HUES64 (cell line): ENCODE results near the gene FOXC2.
A peak's percentile ranks its signal among the peaks of the same experiment; 100 is the strongest.

ENCODE experiments used
- H3K27ac ChIP-seq: 2 replicates; pipeline ENCODE4 v1.7.0; 2013; ENCODE audit warnings: low read depth, low read length, inconsistent platforms
- H3K27me3 ChIP-seq: 2 replicates; pipeline ENCODE4 v1.6.1; 2013; ENCODE audit warnings: mild to moderate bottlenecking, low read length; ENCODE audit not compliant: insufficient read depth
- H3K36me3 ChIP-seq: 2 replicates; pipeline ENCODE4 v1.6.1; 2013; ENCODE audit warnings: mild to moderate bottlenecking, low read length; ENCODE audit not compliant: insufficient read depth
- H3K4me1 ChIP-seq: 2 replicates; pipeline ENCODE4 v1.6.1; 2013; ENCODE audit warnings: mild to moderate bottlenecking, low read length, moderate library complexity; ENCODE audit not compliant: insufficient read depth
- H3K4me3 ChIP-seq: 2 replicates; pipeline ENCODE4 v1.5.1; 2013; ENCODE audit warnings: mild to moderate bottlenecking, low read length, moderate library complexity
- H3K9ac ChIP-seq: 2 replicates; pipeline ENCODE4 v1.6.1; 2013; ENCODE audit warnings: mild to moderate bottlenecking, low read depth, low read length
- H3K9me3 ChIP-seq: 2 replicates; pipeline ENCODE4 v1.6.1; 2013; ENCODE audit warnings: low read depth, low read length; ENCODE audit not compliant: insufficient read depth
- WGBS: fragments of 150-250, 120-280 bp; methylation state at CpG from one replicate; pipeline ENCODE4 v1.1.7; 2013; ENCODE audit warnings: missing lambda C conversion rate; 5-methylcytosine and 5-hydroxymethylcytosine counted together

Gene FOXC2

GRCh38 chr16:86547286-86547685, 19.3 kb upstream of the FOXC2 start:
- Histone ChIP-seq H3K36me3 (peaks cover 39% of the 10 kb centered on the region), H3K27ac (no peak overlapping the region), H3K27me3 (no peaks in the 10 kb centered on the region), H3K4me1 (no peaks in the 10 kb centered on the region), H3K9me3 (no peaks in the 10 kb centered on the region), H3K4me3 (no peak overlapping the region), H3K9ac (no peak overlapping the region)
- 96% methylated on average over 11 of the region's 11 CpGs for WGBS

GRCh38 chr16:86549076-86549892, 17.3 kb upstream of the FOXC2 start:
- Histone ChIP-seq H3K4me3 (no peak overlapping the region), H3K36me3 (peaks cover 37% of the 10 kb centered on the region), H3K27ac (no peak overlapping the region), H3K27me3 (no peaks in the 10 kb centered on the region), H3K9me3 (no peaks in the 10 kb centered on the region), H3K4me1 (0 out of 2 replicates have a peak, but pooled peaks cover 2% of the 10 kb centered on the region), H3K9ac (no peak overlapping the region)
- 81% methylated on average over 8 of the region's 8 CpGs for WGBS

GRCh38 chr16:86549893-86550190, 16.8 kb upstream of the FOXC2 start:
- 97% methylated on average over 7 of the region's 7 CpGs for WGBS
- peaks cover 37% of the 10 kb centered on the region for H3K36me3 ChIP-seq
- H3K27me3 ChIP-seq, result no peaks in the 10 kb centered on the region

GRCh38 chr16:86550281-86550680, 16.3 kb upstream of the FOXC2 start:
- H3K4me3 ChIP-seq, result no peak overlapping the region
- H3K27me3 ChIP-seq, result no peaks in the 10 kb centered on the region
- no peak overlapping the region for H3K27ac ChIP-seq
- no peaks in the 10 kb centered on the region for H3K9me3 ChIP-seq
- no peak overlapping the region for H3K9ac ChIP-seq
- H3K4me1 ChIP-seq, result 0 out of 2 replicates have a peak, but pooled peaks cover 4% of the 10 kb centered on the region
- WGBS, result 92% methylated on average over 5 of the region's 5 CpGs
- H3K36me3 ChIP-seq, result peaks cover 37% of the 10 kb centered on the region

More at GRCh38 chr16:86549893-86550190, 16.8 kb upstream of the FOXC2 start:
- Histone ChIP-seq H3K27ac (no peak overlapping the region), H3K9ac (no peak overlapping the region), H3K9me3 (no peaks in the 10 kb centered on the region), H3K4me1 (0 out of 2 replicates have a peak, but pooled peaks cover 4% of the 10 kb centered on the region), H3K4me3 (no peak overlapping the region)

GRCh38 chr16:86553356-86553755, 13.3 kb upstream of the FOXC2 start:
- H3K27ac ChIP-seq, result no peak overlapping the region
- 0 out of 2 replicates have a peak, but pooled peaks cover 4% of the 10 kb centered on the region for H3K4me1 ChIP-seq
- H3K9me3 ChIP-seq, result no peaks in the 10 kb centered on the region
- no peak overlapping the region for H3K9ac ChIP-seq
- WGBS, result 97% methylated on average over 22 of the region's 22 CpGs
- H3K27me3 ChIP-seq, result peaks cover 5% of the 10 kb centered on the region; the same call in 1 of the 2 replicates
- H3K4me3 ChIP-seq, result no peak overlapping the region
- H3K36me3 ChIP-seq, result peaks cover 12% of the 10 kb centered on the region; the same call in 1 of the 2 replicates

GRCh38 chr16:86554599-86554916, 12.1 kb upstream of the FOXC2 start:
- Histone ChIP-seq H3K27ac (peak overlapping the region; percentile 53), H3K36me3 (peaks cover 8% of the 10 kb centered on the region; the same call in 1 of the 2 replicates), H3K9ac (peak overlapping the region; percentile 96), H3K9me3 (no peaks in the 10 kb centered on the region), H3K4me3 (peak overlapping the region; percentile 91), H3K4me1 (0 out of 2 replicates have a peak, but pooled peaks cover 4% of the 10 kb centered on the region), H3K27me3 (peaks cover 5% of the 10 kb centered on the region; the same call in 1 of the 2 replicates)
- 7% methylated on average over 10 of the region's 10 CpGs for WGBS

DNA sequence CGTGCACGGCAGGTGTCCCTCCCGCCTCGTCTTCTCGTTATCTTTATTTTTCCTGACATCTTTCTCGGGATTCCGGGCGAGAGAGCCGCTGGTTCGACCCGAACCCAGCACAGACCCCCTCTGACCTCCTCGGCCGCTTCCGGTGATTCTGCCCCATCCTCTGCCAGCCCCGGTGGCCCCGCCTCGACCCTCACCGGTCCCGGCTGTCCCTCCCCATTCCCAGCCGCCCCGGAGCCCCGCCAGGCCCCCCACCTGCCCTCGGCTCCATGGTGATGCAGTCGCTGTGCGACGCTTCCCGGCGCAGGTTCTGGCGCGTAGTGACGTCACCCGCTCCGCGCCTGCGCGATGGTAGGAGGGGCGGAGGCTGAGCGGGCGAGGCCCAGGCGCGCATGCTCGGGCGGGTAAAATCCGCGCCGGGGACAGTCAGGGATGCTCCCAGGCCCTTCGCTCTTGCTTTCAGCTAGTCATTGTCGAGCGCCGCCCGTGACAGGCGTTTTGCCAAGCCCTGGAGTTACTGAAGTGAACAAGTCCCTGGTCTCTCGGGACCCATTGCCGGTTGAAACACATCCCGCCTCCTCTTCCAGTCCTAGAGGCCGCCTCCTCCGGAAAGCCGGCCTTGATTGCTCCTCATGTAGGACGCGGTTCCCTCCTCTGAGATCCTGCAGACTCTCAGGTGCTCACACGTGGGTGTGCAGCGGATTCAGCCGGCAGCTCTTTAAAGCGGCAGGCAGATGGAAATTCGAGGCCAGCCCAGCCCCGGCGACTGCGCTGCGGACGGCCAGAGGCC, 11.5 kb upstream of the FOXC2 start, which contains the start of gene MTHFSD:
TSS of gene MTHFSD (minus strand) at position 319 of the 787 bp plus-strand sequence. CDS start at position 268, 51 bp downstream.
- Histone ChIP-seq H3K36me3 (0 out of 2 replicates have a peak, but pooled peaks cover 7% of the 10 kb centered on the region), H3K9me3 (no peaks in the 10 kb centered on the region), H3K9ac (peak within 1 kb of the TSS; percentile 96), H3K4me1 (0 out of 2 replicates have a peak, but pooled peaks cover 4% of the 10 kb centered on the region), H3K27me3 (peaks cover 5% of the 10 kb centered on the region; the same call in 1 of the 2 replicates), H3K27ac (peak within 1 kb of the TSS; percentile 65), H3K4me3 (peak within 1 kb of the TSS; percentile 91)
- 6% methylated on average over 70 of the region's 70 CpGs for WGBS

DNA sequence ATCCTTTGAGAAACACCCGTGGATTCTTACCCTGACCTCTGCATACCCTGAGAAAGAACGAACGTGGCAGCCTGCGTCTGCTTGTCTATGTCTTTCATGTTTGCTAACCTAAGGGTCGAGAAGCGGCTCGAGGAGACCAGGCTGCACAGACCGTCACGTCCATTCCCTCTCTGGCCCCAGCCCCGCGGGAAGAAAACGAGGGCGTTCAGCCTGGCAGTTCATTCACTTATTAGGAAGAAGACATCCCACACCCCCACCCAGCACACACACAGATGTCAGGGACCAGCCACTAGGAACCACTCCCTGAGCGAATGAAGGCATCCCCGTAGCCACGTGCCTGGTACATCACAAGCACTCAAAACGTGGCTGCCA, 10.9 kb upstream of the FOXC2 start:
- Histone ChIP-seq H3K9ac (peak overlapping the region; percentile 96), H3K27me3 (peaks cover 5% of the 10 kb centered on the region; the same call in 1 of the 2 replicates), H3K36me3 (0 out of 2 replicates have a peak, but pooled peaks cover 6% of the 10 kb centered on the region), H3K27ac (peak overlapping the region; percentile 65), H3K9me3 (no peaks in the 10 kb centered on the region), H3K4me1 (0 out of 2 replicates have a peak, but pooled peaks cover 4% of the 10 kb centered on the region), H3K4me3 (peak overlapping the region; percentile 91)
- 66% methylated on average over 17 of the region's 17 CpGs for WGBS

GRCh38 chr16:86556576-86556975, 10.1 kb upstream of the FOXC2 start:
- H3K9ac ChIP-seq, result no peak overlapping the region
- WGBS, result 76% methylated on average over 5 of the region's 5 CpGs
- 0 out of 2 replicates have a peak, but pooled peaks cover 4% of the 10 kb centered on the region for H3K4me1 ChIP-seq
- H3K36me3 ChIP-seq, result 0 out of 2 replicates have a peak, but pooled peaks cover under 1% of the 10 kb centered on the region
- H3K4me3 ChIP-seq, result no peak overlapping the region
- H3K9me3 ChIP-seq, result no peaks in the 10 kb centered on the region
- H3K27me3 ChIP-seq, result peaks cover 5% of the 10 kb centered on the region; the same call in 1 of the 2 replicates
- no peak overlapping the region for H3K27ac ChIP-seq

DNA sequence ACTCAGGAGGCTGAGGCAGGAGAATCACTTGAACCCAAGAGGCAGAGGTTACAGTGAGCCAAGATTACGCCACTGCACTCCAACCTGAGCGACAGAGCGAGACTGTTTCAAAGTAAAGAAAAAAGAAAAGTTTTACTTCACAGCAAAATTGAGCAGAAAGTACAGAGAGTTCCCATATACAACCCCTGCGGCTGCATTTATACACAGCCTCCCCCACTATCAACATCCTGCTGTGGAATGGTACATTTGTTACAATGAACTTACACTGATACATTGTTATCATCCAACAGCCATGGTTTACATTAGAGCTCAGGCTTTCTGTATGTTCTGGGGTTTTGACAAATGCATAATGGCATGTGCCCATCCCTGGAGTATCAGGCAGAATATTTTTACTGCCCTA, 9.0 kb upstream of the FOXC2 start:
- peaks cover 5% of the 10 kb centered on the region; the same call in 1 of the 2 replicates for H3K27me3 ChIP-seq
- H3K36me3 ChIP-seq, result no peaks in the 10 kb centered on the region
- H3K27ac ChIP-seq, result no peak overlapping the region
- H3K4me1 ChIP-seq, result 0 out of 2 replicates have a peak, but pooled peaks cover 4% of the 10 kb centered on the region
- H3K4me3 ChIP-seq, result no peak overlapping the region
- H3K9me3 ChIP-seq, result no peaks in the 10 kb centered on the region
- H3K9ac ChIP-seq, result no peak overlapping the region
- WGBS, result 81% methylated on average over 4 of the region's 4 CpGs
